Upper lobe of right lung (tissue), 1 donor: ENCODE results near the gene DTNBP1. TPM values are rescaled to one million over a fixed set of nuclear protein-coding genes. Genes with fewer than 3 reads are reported as not detected.
A peak's percentile ranks its signal among the peaks of the same experiment; 100 is the strongest.

Source experiments
- ATAC-seq: fragments of 200-7000 bp; cut with Tn5 transposase; one replicate; pipeline ENCODE4 v1.9.1; 2020; ENCODE audit warnings: mild to moderate bottlenecking, moderate library complexity
- DNase-seq: peaks from one replicate; pipeline ENCODE4 v3.0.0-alpha.2; 2020
- H3K27ac ChIP-seq: fragments of 200-600 bp; one replicate; pipeline ENCODE4 v1.8.0; 2022
- H3K27me3 ChIP-seq: fragments of 200-600 bp; one replicate; pipeline ENCODE4 v1.8.0; 2022; ENCODE audit warnings: mild to moderate bottlenecking
- H3K36me3 ChIP-seq: fragments of 200-600 bp; one replicate; pipeline ENCODE4 v1.8.0; 2022
- H3K4me1 ChIP-seq: fragments of 200-600 bp; one replicate; pipeline ENCODE4 v1.8.0; 2022
- H3K4me3 ChIP-seq: fragments of 200-600 bp; one replicate; pipeline ENCODE4 v1.8.0; 2022; ENCODE audit warnings: mild to moderate bottlenecking
- H3K9me3 ChIP-seq: fragments of 200-600 bp; one replicate; pipeline ENCODE4 v1.8.0; 2022
- CTCF ChIP-seq: fragments of 200-600 bp; IDR thresholded peaks from one replicate; pipeline ENCODE4 v1.8.0; 2022; ENCODE audit warnings: antibody characterized with exemption
- intact Hi-C: fragments of 100-400 bp; cut with DNase I; formaldehyde crosslinking; loops from one replicate; pipeline ENCODE4 v1.11.0; 2022
- total RNA-seq: library from RNA; stranded (reverse); fragmentation: NEBNext Ultra II Directional; extraction: Animal tissue kit (Norgen Biotek cat#: 25700); gene quantifications from one replicate; pipeline ENCODE4 v1.2.1, GENCODE V29; 2021
- donor health status: DM: no; HTN: yes; CAD: no; lungs with severe emphysema.

Gene DTNBP1
- total RNA-seq, 1 donor from 2014 or later, result 25.9 TPM

GRCh38 chr6:15504040-15504495 is 158.8 kb downstream of the DTNBP1 start:
- Histone ChIP-seq H3K4me1 (peaks cover 10% of the 10 kb centered on the region), H3K27ac (peak overlapping the region; percentile 58), H3K27me3 (no peaks in the 10 kb centered on the region), H3K4me3 (peak overlapping the region; percentile 12), H3K36me3 (peaks cover 28% of the 10 kb centered on the region), H3K9me3 (no peaks in the 10 kb centered on the region)
- ATAC-seq (peak; percentile 8), DNase-seq (peak; percentile 64)
- intact Hi-C loops, result no loop called here
- TF ChIP-seq CTCF, result no peak

- Histone ChIP-seq H3K36me3 (peaks cover 24% of the 10 kb centered on the region), H3K4me1 (peaks cover 10% of the 10 kb centered on the region)
These were observed 159.5 kb downstream of the DTNBP1 start for GRCh38 chr6:15503346-15503680.

GRCh38 chr6:15502446-15503345 is 160.1 kb downstream of the DTNBP1 start:
- intact Hi-C loops, result no loop called here
- peaks cover 22% of the 10 kb centered on the region for H3K36me3 ChIP-seq
- H3K4me3 ChIP-seq, result no peak overlapping the region
- peaks cover 10% of the 10 kb centered on the region for H3K4me1 ChIP-seq
- no peaks in the 10 kb centered on the region for H3K9me3 ChIP-seq
- H3K27me3 ChIP-seq, result no peaks in the 10 kb centered on the region
- TF ChIP-seq CTCF, result no peak
- DNase-seq, result peak; percentile 34
- H3K27ac ChIP-seq, result no peak overlapping the region
- no peak for ATAC-seq

More at GRCh38 chr6:15503346-15503680, 159.5 kb downstream of the DTNBP1 start:
- Histone ChIP-seq H3K27ac (no peak overlapping the region), H3K27me3 (no peaks in the 10 kb centered on the region), H3K9me3 (no peaks in the 10 kb centered on the region), H3K4me3 (no peak overlapping the region)
- DNase-seq (no peak), ATAC-seq (no peak)
- no peak for TF ChIP-seq CTCF
- intact Hi-C loops, result no loop called here

DNA sequence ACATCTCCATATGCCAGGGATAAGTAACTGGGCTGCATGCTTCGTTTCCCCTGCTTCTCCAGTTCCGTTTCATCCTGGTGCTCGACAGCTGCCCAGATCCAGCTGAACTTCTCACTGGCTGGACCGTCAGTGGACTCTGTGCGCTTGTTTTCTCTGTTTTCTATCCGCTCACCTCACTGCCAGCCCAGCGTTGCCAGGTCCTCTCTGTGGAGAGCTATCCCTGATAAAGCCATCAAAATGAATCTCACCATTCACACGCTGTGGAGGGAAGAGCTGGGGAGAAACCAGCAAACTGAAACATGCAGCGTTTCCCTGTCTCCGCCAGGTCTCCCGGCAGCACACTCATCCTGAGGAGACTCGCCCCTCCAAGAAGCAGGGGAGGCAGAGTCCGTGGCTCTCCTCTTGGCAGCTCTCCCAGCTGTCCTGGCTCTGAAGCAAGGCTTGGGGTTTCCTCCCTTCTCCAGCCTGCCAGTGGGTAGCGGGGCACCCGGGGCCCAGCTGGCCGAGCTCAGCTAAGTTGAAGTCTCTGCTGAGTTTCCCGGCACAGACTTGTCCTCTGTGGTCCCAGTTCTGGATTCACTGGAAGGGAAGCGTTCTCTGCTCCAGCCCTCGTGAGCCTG is 160.9 kb downstream of the DTNBP1 start:
- no peak for TF ChIP-seq CTCF
- H3K27ac ChIP-seq, result no peak overlapping the region
- no peaks in the 10 kb centered on the region for H3K9me3 ChIP-seq
- no peak overlapping the region for H3K4me3 ChIP-seq
- H3K36me3 ChIP-seq, result peaks cover 21% of the 10 kb centered on the region
- peaks cover 10% of the 10 kb centered on the region for H3K4me1 ChIP-seq
- ATAC-seq (no peak), DNase-seq (peak; percentile 64)
- intact Hi-C loops, result no loop called here
- no peaks in the 10 kb centered on the region for H3K27me3 ChIP-seq

- Histone ChIP-seq H3K4me3 (no peak overlapping the region), H3K4me1 (peaks cover 10% of the 10 kb centered on the region), H3K36me3 (peaks cover 26% of the 10 kb centered on the region), H3K9me3 (no peaks in the 10 kb centered on the region), H3K27ac (no peak overlapping the region), H3K27me3 (no peaks in the 10 kb centered on the region)
- no peak for ATAC-seq
- DNase-seq, result peak; percentile 54
- no peak for TF ChIP-seq CTCF
- intact Hi-C loops, result no loop called here
These were observed 161.7 kb downstream of the DTNBP1 start for GRCh38 chr6:15500901-15501825.
